ENCODE data around the gene ZFYVE21.

- TF ChIP-seq CTCF (IDR thresholded peaks at IDR 0.05) = no peak
- TF ChIP-seq POLR2A (IDR thresholded peaks at IDR 0.05) = no peak
Measured at GRCh38 chr14:103690332-103690731, 25.3 kb upstream of the ZFYVE21 start.
